Subcutaneous abdominal adipose tissue (tissue), 5 donors: Measurements from ENCODE around the gene CEP192.
"Not testable (repeated sequence)": the region's sequence is repeated elsewhere in the genome, so short reads cannot be mapped to it uniquely, and the experiment has no call there.

Source experiments
- H3K27ac ChIP-seq: one replicate; pipeline ENCODE4 v1.7.0; 2013; ENCODE audit warnings: low read depth, mild to moderate bottlenecking, inconsistent platforms, low read length, moderate library complexity
- H3K27me3 ChIP-seq, 5 donors: one replicate each; pipeline ENCODE4 v1.7.0; 2013; ENCODE audit warnings: low read length in 5 of 5, inconsistent platforms in 1 of 5; ENCODE audit not compliant: control insufficient read depth in 5 of 5, insufficient read depth in 4 of 5
- H3K36me3 ChIP-seq, 5 donors: one replicate each; pipeline ENCODE4 v1.7.0; 2013; ENCODE audit warnings: low read length in 5 of 5; ENCODE audit not compliant: control insufficient read depth in 5 of 5, insufficient read depth in 5 of 5
- H3K4me1 ChIP-seq, 5 donors: one replicate each; pipeline ENCODE4 v1.7.0; 2013; ENCODE audit warnings: low read length in 5 of 5, mild to moderate bottlenecking in 3 of 5, moderate library complexity in 1 of 5; ENCODE audit not compliant: control insufficient read depth in 5 of 5, insufficient read depth in 5 of 5
- H3K4me3 ChIP-seq, 5 donors: one replicate each; pipeline ENCODE4 v1.7.0; 2013; ENCODE audit warnings: low read length in 5 of 5, low read depth in 1 of 5
- H3K9ac ChIP-seq, 5 donors: one replicate each; pipeline ENCODE4 v1.7.0; 2013; ENCODE audit warnings: low read length in 5 of 5, mild to moderate bottlenecking in 4 of 5, moderate library complexity in 3 of 5
- H3K9me3 ChIP-seq, 5 donors: one replicate each; pipeline ENCODE4 v1.7.0; 2013; ENCODE audit warnings: low read length in 5 of 5; ENCODE audit not compliant: control insufficient read depth in 5 of 5
- donor health status: healthy.
- donor health status: healthy.
- donor health status: healthy.
- donor health status: healthy.
- donor health status: healthy.

Gene CEP192

DNA sequence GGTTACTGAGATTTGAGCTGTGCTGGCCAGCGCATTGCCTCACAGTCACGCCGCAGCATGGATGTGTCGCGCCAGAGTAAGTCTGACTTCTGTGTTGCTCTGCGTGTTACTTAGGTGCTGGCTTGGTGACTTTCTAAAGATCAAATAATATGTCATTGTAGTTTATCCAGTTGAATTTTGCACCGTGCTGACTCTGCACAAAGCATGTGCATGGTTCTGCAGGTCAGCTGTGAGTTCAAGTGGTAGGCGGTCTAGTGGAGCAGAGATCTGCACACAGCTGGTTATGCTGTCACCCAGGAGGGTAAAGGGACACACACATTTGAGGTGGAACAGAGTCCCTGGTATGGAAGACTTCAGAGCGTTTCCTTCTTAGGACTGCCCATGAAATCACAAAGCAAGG, 105.1 kb downstream of the CEP192 start:
- Histone ChIP-seq H3K27me3 (no peaks in the 10 kb centered on the region), H3K9ac (no peak overlapping the region), H3K36me3 (peaks cover 27 to 61% (median 54%) of the 10 kb centered on the region in 5 donors), H3K4me1 (no peaks in the 10 kb centered on the region), H3K27ac (no peak overlapping the region), H3K9me3 (no peaks in the 10 kb centered on the region), H3K4me3 (no peak overlapping the region)

DNA sequence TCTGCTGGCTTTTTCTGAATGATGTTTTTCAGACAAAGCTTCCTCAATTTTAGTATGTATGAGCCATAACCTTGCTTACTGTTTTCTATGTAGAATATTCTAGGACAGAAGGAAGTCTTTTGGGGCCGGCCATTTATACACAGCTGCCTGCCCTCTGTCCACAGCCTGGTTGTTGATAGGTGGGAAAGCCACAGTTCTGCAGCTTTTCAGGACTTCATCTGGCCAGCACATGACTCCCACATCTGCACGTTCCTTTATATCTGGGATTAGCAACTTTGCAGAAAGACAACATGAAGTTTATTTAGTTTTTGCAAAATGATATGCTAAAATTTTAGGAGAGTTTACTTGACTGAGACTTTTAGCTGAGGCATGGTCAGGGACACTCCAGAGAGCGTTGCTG, 105.6 kb downstream of the CEP192 start:
- Histone ChIP-seq H3K4me1 (no peaks in the 10 kb centered on the region), H3K27me3 (no peaks in the 10 kb centered on the region), H3K27ac (no peak overlapping the region), H3K9ac (no peak overlapping the region), H3K36me3 (peaks cover 27 to 66% (median 59%) of the 10 kb centered on the region in 5 donors), H3K9me3 (no peaks in the 10 kb centered on the region), H3K4me3 (no peak overlapping the region)

DNA sequence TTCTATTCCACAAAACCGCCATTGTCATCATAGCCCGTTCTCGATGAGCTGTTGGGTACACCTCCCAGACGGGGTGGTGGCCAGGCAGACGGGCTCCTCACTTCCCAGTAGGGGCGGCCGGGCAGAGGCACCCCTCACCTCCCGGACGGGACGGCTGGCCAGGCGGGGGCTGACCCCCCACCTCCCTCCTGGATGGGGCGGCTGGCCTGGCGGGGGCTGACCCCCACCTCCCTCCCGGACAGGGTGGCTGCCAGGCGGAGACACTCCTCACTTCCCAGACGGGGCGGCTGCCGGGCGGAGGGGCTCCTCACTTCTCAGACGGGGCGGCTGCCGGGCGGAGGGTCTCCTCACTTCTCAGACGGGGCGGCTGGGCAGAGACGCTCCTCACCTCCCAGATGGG, 106.9 kb downstream of the CEP192 start:
- not testable (repeated sequence) for H3K27me3 ChIP-seq, H3K27ac ChIP-seq, H3K4me3 ChIP-seq, H3K9me3 ChIP-seq, H3K9ac ChIP-seq, H3K4me1 ChIP-seq
- H3K36me3 ChIP-seq = peaks cover 22 to 77% (median 66%) of the 10 kb centered on the region in 5 donors

DNA sequence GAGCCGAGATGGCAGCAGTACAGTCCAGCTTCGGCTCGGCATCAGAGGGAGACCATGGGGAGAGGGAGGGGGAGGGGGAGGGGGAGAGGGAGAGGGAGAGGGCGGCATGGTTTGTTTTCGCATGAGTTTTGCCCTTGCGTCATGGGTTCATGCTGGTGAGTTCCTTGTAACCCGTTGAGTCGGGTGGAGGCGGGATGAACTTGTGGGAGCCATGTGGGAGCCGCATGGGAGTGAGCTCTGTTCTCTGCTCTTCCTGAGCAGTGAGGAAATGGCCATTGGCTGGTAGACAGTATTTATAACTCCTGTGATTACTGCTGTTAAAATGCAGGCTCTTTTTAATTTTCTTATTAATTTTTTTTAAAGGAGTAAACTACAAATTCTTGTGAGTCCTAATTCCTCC, 108.0 kb downstream of the CEP192 start:
- peaks cover 18 to 79% (median 70%) of the 10 kb centered on the region in 5 donors for H3K36me3 ChIP-seq
- H3K9ac ChIP-seq = no peak overlapping the region
- H3K27ac ChIP-seq = no peak overlapping the region
- no peak overlapping the region for H3K4me3 ChIP-seq
- no peaks in the 10 kb centered on the region for H3K9me3 ChIP-seq
- no peaks in the 10 kb centered on the region for H3K27me3 ChIP-seq
- H3K4me1 ChIP-seq = no peaks in the 10 kb centered on the region

DNA sequence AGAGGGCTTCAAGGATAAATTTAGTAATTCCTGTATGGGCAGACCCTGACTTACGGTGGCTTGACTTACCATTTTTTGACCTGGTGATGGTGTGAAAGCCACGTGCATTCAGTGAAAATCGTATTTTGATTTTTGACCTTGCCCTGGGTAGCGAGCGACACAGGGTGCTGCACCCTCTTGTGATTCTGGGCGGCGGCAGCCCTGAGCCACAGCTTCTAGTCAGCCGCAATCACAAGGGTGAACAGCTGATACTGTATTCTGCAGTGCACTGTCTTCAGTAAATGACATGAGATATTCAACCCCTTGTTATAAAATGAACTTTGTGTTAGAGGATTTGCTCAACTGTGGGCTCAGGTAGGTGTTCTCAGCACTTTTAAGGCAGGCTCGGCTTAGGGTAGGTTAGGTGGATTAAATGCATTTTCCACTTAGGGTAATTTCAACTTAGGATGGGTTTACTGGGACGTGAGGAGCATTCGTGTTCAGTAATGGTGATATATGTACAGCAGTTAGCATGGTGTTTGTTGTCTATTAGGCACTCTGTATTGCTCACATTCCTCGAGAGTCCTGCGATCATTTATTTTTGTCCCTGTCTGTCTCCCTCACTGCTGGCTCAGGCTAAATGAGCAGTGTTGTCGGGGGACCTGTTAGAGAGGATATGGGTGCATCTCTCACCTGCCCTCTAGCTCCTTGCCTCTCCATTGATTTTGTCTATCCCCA, 109.9 kb downstream of the CEP192 start:
- no peak overlapping the region for H3K9ac ChIP-seq
- H3K4me3 ChIP-seq = no peak overlapping the region
- H3K27ac ChIP-seq = no peak overlapping the region
- H3K27me3 ChIP-seq = no peaks in the 10 kb centered on the region
- H3K36me3 ChIP-seq = peaks cover 30 to 79% (median 72%) of the 10 kb centered on the region in 5 donors
- no peaks in the 10 kb centered on the region for H3K9me3 ChIP-seq
- H3K4me1 ChIP-seq = no peaks in the 10 kb centered on the region

DNA sequence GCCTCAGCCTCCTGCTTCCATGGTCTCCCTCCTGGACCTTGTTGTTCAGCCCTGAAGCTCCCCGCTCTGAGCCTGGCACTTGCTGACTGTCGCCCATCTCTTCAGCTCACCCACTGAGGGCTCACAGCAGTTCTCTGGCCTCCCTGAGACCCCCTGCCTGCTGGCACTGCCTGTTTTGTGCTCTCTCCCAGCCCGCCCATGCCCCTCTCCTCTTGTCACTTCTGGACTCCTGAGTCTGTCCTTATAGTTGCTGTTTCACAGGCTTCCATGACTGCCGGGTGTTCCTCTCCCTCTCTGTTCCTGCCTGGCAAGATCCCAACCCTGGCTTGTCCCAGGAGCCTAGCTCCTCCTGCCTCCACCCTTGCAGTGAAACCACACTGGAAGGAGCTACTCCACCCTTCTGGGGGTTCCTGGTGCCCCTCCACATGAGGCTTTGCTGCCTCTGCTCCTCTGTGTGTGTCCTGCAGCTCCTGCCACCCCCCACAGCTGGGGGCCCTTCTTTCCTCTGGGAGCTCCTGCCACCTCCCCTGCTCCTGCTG, 110.6 kb downstream of the CEP192 start:
- Histone ChIP-seq H3K4me3 (no peak overlapping the region), H3K36me3 (peaks cover 31 to 79% (median 72%) of the 10 kb centered on the region in 5 donors), H3K9me3 (no peaks in the 10 kb centered on the region), H3K9ac (no peak overlapping the region), H3K27ac (no peak overlapping the region), H3K4me1 (no peaks in the 10 kb centered on the region), H3K27me3 (no peaks in the 10 kb centered on the region)

DNA sequence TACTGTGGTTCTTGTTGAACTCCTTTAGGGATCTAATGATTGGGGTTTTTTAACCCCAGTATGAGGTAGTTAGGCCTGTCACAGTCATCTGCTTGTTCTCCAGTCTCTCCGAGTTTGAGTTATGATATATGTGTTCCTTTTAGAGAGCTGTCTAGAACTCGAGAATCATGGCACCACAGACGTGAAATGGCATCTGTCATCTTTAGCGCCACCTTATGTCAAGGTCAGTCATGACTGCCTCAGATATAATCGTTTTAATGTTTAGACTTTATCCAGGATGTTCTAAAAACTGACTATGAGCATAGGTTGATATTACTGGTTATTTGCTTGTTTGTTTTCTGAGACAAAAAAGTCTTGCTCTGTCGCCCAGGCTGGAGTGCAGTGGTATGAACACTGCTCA, 112.2 kb downstream of the CEP192 start:
- Histone ChIP-seq H3K9me3 (no peaks in the 10 kb centered on the region), H3K9ac (no peak overlapping the region), H3K4me3 (no peak overlapping the region), H3K36me3 (peaks cover 42 to 82% (median 72%) of the 10 kb centered on the region in 5 donors), H3K27ac (no peak overlapping the region), H3K4me1 (no peaks in the 10 kb centered on the region), H3K27me3 (no peaks in the 10 kb centered on the region)

DNA sequence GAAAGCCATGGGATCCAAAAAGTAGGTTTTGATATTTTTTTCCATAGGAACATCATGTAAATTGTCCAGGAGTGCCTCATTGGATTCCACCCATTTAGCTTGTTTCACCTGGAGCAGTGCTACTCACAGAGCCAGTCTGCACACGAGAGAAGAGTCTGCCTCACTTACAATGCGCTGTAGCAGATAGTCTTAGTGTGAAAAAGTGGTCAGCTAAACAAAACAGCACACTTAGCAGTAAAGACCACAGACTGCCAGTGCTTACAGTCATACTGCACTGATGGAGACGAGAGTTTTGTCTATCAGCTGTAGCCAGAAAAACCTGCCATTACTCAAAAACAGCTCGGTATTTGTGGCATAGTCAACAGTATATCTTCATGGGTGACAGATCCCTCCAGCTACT, 113.9 kb downstream of the CEP192 start:
- Histone ChIP-seq H3K36me3 (peaks cover 41 to 83% (median 75%) of the 10 kb centered on the region in 5 donors), H3K4me3 (no peak overlapping the region), H3K9ac (no peak overlapping the region), H3K9me3 (no peaks in the 10 kb centered on the region), H3K27ac (no peak overlapping the region), H3K27me3 (no peaks in the 10 kb centered on the region), H3K4me1 (no peaks in the 10 kb centered on the region)

DNA sequence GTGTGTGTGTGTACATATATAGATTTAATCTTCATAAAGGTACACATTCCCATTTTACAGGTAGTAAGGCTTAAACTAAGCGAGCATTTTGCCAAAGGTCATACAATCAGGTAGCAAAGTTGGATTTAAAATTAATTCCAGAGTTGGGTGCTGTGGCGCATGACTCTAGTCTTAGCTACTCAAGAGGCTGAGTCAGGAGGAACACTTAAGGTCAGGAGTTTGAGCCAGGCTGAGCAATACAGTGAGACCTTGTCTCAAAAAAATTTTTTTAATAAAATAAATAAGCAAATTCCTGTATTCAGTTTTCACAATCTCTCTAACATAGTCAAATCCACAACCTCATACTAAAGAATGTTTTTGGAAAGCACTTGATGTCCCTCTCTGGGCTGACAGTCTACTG, 115.9 kb downstream of the CEP192 start:
- Histone ChIP-seq H3K27me3 (no peaks in the 10 kb centered on the region), H3K27ac (no peak overlapping the region), H3K4me3 (no peak overlapping the region), H3K36me3 (peaks cover 37 to 65% (median 59%) of the 10 kb centered on the region in 5 donors), H3K4me1 (peaks cover 0 to 7% (median 0%) of the 10 kb centered on the region in 5 donors), H3K9me3 (no peaks in the 10 kb centered on the region), H3K9ac (no peak overlapping the region)

DNA sequence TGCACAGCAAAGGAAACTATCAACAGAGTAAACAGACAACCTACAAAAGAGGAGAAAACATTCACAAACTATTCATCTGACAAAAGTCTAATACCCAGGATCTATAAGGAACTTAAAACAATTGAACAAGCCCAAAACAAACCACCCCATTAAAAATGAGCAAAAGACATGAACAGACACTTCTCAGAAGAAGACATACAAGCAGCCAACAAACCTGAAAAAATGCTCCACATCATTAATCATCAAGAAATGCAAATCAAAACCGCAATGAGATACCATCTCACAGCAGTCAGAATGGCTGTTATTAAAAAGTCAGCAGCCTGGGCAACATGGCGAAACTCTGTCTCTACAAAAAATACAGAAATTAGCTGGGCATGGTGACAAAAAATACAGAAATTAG, 117.2 kb downstream of the CEP192 start:
- Histone ChIP-seq H3K36me3 (peaks cover 37 to 61% (median 46%) of the 10 kb centered on the region in 5 donors), H3K27ac (no peak overlapping the region), H3K27me3 (no peaks in the 10 kb centered on the region), H3K9me3 (no peaks in the 10 kb centered on the region), H3K4me3 (no peak overlapping the region), H3K4me1 (peaks cover 0 to 7% (median 0%) of the 10 kb centered on the region in 5 donors), H3K9ac (no peak overlapping the region)
